NOMO-1 treated with DMSO at 0.1 percent for 48 hours (cell line): ENCODE results near the gene PPP1R9A.

Experiments used
- DNase-seq: peaks from one replicate; lab custom pipeline; 2025; ENCODE audit not compliant: unreplicated experiment; lab: John Stamatoyannopoulos, UW

Gene PPP1R9A

GRCh38 chr7:95026421-95027072, 119.2 kb downstream of the PPP1R9A start:
- DNase-seq, result no peak

- no peak for DNase-seq
Observed at GRCh38 chr7:95027234-95027872, 120.0 kb downstream of the PPP1R9A start.

- DNase-seq, result no peak
Observed at GRCh38 chr7:95028683-95029082, 121.3 kb downstream of the PPP1R9A start.

- DNase-seq, result no peak
Observed at GRCh38 chr7:95035295-95035694, 127.9 kb downstream of the PPP1R9A start.

- no peak for DNase-seq
Observed at GRCh38 chr7:95041031-95041430, 133.6 kb downstream of the PPP1R9A start.

GRCh38 chr7:95045236-95045923, 138.0 kb downstream of the PPP1R9A start:
- DNase-seq, result peak; percentile 26

- no peak for DNase-seq
Observed at GRCh38 chr7:95046494-95047240, 139.3 kb downstream of the PPP1R9A start.

- no peak for DNase-seq
Observed at GRCh38 chr7:95047291-95047690, 139.9 kb downstream of the PPP1R9A start.

- DNase-seq, result no peak
Observed at GRCh38 chr7:95052566-95053094, 145.2 kb downstream of the PPP1R9A start.

GRCh38 chr7:95054386-95054785, 147.0 kb downstream of the PPP1R9A start:
- DNase-seq, result no peak

GRCh38 chr7:95055295-95055694, 147.9 kb downstream of the PPP1R9A start:
- DNase-seq, result no peak

GRCh38 chr7:95056107-95056739, 148.8 kb downstream of the PPP1R9A start:
- no peak for DNase-seq

GRCh38 chr7:95056901-95057300, 149.5 kb downstream of the PPP1R9A start:
- DNase-seq, result no peak

GRCh38 chr7:95059842-95060313, 152.5 kb downstream of the PPP1R9A start:
- DNase-seq, result no peak

GRCh38 chr7:95062901-95063300, 155.5 kb downstream of the PPP1R9A start:
- no peak for DNase-seq

- no peak for DNase-seq
Observed at GRCh38 chr7:95066737-95067530, 159.5 kb downstream of the PPP1R9A start.

GRCh38 chr7:95088536-95089215, 181.3 kb downstream of the PPP1R9A start:
- DNase-seq, result no peak

- no peak for DNase-seq
Observed at GRCh38 chr7:95089414-95090315, 182.3 kb downstream of the PPP1R9A start.
